ENCODE measurements around the gene MYBPC2.

DNA sequence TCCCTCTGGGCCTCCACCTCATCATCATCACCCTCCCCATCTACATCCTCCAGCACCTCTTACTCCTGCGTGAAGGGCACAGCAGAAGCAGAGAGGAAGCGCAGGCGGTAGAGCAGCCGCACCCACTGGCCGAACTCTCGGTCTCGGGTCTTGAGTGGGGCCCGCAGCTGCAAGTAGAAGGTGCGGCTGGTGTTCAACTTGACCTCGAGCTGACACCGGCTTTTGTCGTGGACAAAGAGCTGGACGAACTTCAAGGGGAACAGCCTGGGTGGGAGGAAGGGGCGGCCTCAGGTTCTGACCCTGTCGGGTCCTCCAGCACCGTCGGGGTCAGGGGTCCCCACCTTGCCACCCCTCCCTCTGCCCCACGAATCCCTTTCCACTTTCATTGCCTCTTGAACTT lies 34.9 kb downstream of the MYBPC2 start:
- no peak for TF ChIP-seq POLR2AphosphoS5 (IDR thresholded peaks at IDR 0.05; ENCODE audit: low read depth, low read length)
- TF ChIP-seq TAF1 (IDR thresholded peaks at IDR 0.05; ENCODE audit: borderline replicate concordance, insufficient read depth, low read length), result no peak
- TF ChIP-seq SIN3A (IDR thresholded peaks at IDR 0.05; ENCODE audit: borderline replicate concordance, insufficient read depth, low read length), result no peak
- TF ChIP-seq, protein P1, sequence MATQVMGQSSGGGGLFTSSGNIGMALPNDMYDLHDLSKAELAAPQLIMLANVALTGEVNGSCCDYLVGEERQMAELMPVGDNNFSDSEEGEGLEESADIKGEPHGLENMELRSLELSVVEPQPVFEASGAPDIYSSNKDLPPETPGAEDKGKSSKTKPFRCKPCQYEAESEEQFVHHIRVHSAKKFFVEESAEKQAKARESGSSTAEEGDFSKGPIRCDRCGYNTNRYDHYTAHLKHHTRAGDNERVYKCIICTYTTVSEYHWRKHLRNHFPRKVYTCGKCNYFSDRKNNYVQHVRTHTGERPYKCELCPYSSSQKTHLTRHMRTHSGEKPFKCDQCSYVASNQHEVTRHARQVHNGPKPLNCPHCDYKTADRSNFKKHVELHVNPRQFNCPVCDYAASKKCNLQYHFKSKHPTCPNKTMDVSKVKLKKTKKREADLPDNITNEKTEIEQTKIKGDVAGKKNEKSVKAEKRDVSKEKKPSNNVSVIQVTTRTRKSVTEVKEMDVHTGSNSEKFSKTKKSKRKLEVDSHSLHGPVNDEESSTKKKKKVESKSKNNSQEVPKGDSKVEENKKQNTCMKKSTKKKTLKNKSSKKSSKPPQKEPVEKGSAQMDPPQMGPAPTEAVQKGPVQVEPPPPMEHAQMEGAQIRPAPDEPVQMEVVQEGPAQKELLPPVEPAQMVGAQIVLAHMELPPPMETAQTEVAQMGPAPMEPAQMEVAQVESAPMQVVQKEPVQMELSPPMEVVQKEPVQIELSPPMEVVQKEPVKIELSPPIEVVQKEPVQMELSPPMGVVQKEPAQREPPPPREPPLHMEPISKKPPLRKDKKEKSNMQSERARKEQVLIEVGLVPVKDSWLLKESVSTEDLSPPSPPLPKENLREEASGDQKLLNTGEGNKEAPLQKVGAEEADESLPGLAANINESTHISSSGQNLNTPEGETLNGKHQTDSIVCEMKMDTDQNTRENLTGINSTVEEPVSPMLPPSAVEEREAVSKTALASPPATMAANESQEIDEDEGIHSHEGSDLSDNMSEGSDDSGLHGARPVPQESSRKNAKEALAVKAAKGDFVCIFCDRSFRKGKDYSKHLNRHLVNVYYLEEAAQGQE (IDR thresholded peaks at IDR 0.05; ENCODE audit: insufficient read depth in 1 of 2, low read depth in 2 of 2, low read length in 2 of 2), result no peak
